Measurements from ENCODE around the gene FAM187B.

The FAM187B gene

GRCh38 chr19:35228177-35228930 lies at the start of gene FAM187B:
TSS of gene FAM187B (minus strand) at chr19:35228739. CDS start at chr19:35228680, 59 bp downstream.
- no peak for DNase-seq

GRCh38 chr19:35276706-35277281 lies 48.3 kb upstream of the FAM187B start:
- DNase-seq, result no peak

GRCh38 chr19:35274323-35274722 lies 45.8 kb upstream of the FAM187B start:
- DNase-seq, result no peak

- DNase-seq, result no peak
Measured at GRCh38 chr19:35273686-35274259, 45.2 kb upstream of the FAM187B start.

- no peak for DNase-seq
Measured at GRCh38 chr19:35272954-35273649, 44.6 kb upstream of the FAM187B start.

- DNase-seq, result no peak
Measured at GRCh38 chr19:35272122-35272719, 43.7 kb upstream of the FAM187B start.

GRCh38 chr19:35271546-35271945 lies 43.0 kb upstream of the FAM187B start:
- DNase-seq, result no peak

- no peak for DNase-seq
Measured at GRCh38 chr19:35270381-35270811, 41.9 kb upstream of the FAM187B start.

GRCh38 chr19:35269438-35270117 lies 41.0 kb upstream of the FAM187B start:
- DNase-seq, result peak; percentile 39 to 67 (median 60)

- peak; percentile 47 to 79 (median 54) for DNase-seq
Measured at GRCh38 chr19:35268536-35269437, 40.2 kb upstream of the FAM187B start, which contains the start of gene USF2. TSS of gene USF2 (plus strand) at chr19:35268962. CDS start at chr19:35269102, 140 bp downstream.

GRCh38 chr19:35267818-35268535 lies 39.4 kb upstream of the FAM187B start:
- DNase-seq, result peak; percentile 67 to 91 (median 72)

- peak in 3 of 6 experiments; percentile 37 to 71 (median 45) for DNase-seq
Measured at GRCh38 chr19:35267353-35267817, 38.8 kb upstream of the FAM187B start.

GRCh38 chr19:35266520-35267352 lies 38.2 kb upstream of the FAM187B start:
- peak in 2 of 6 experiments; percentile 11 to 13 for DNase-seq

GRCh38 chr19:35265900-35266519 lies 37.5 kb upstream of the FAM187B start:
- DNase-seq, result no peak

GRCh38 chr19:35265126-35265899 lies 36.8 kb upstream of the FAM187B start:
- no peak for DNase-seq

- no peak for DNase-seq
Measured at GRCh38 chr19:35264268-35265125, 36.0 kb upstream of the FAM187B start.
